ENCODE data around the gene PNMA1. TPM values are rescaled to one million over a fixed set of nuclear protein-coding genes. Genes with fewer than 3 reads are reported as not detected.

The PNMA1 gene
- total RNA-seq, 2 experiments from 2014 or later: 6.0 to 14.5 TPM

- Histone ChIP-seq H3K4me3 (ENCODE audit: low read depth, low read length, poor library complexity, severe bottlenecking) (no peak overlapping the region), H3K36me3 (ENCODE audit: insufficient read depth, low read length) (peaks cover 78% of the 10 kb centered on the region), H3K27ac (ENCODE audit: low read depth, low read length, poor library complexity, severe bottlenecking) (no peak overlapping the region), H3K9me2 (ENCODE audit: insufficient read depth, low read length) (no peaks in the 10 kb centered on the region), H3K9me3 (ENCODE audit: low read length) (no peaks in the 10 kb centered on the region), H3K4me1 (ENCODE audit: insufficient read depth, low read length, poor library complexity, severe bottlenecking) (peaks cover 31% of the 10 kb centered on the region), H3K4me2 (ENCODE audit: low read length) (no peak overlapping the region), H2AFZ (ENCODE audit: low read length) (no peak overlapping the region), H4K20me1 (ENCODE audit: insufficient read depth, low read length) (peaks cover 29% of the 10 kb centered on the region), H3K79me2 (ENCODE audit: insufficient read depth, low read depth, low read length) (peaks cover 65% of the 10 kb centered on the region)
- BruUV-seq (replicated peaks): no TSS peak
- ChIA-PET POLR2A (no interaction called here), CTCF (ENCODE audit: unreplicated experiment) (no interaction called here)
- no peak for DNase-seq (ENCODE audit: low spot score)
- TF ChIP-seq CTCF (conservative IDR thresholded peaks at IDR 0.05; ENCODE audit: low read length) (no peak), EZH2phosphoT487 (IDR thresholded peaks at IDR 0.05; ENCODE audit: borderline replicate concordance, low read depth, low read length) (no peak)
- intact Hi-C loops (cut with micrococcal nuclease; ENCODE audit: unreplicated experiment): no loop called here
These were observed 24.5 kb upstream of the PNMA1 start for GRCh38 chr14:73738518-73739173.

- ChIA-PET POLR2A (no interaction called here), CTCF (ENCODE audit: unreplicated experiment) (no interaction called here)
- intact Hi-C loops (cut with micrococcal nuclease; ENCODE audit: unreplicated experiment): no loop called here
- TF ChIP-seq CTCF (conservative IDR thresholded peaks at IDR 0.05; ENCODE audit: low read length): no peak
- TF ChIP-seq EZH2phosphoT487 (IDR thresholded peaks at IDR 0.05; ENCODE audit: borderline replicate concordance, low read depth, low read length): no peak
- Histone ChIP-seq H3K4me1 (ENCODE audit: insufficient read depth, low read length, poor library complexity, severe bottlenecking) (peaks cover 13% of the 10 kb centered on the region), H3K36me3 (ENCODE audit: insufficient read depth, low read length) (peaks cover 86% of the 10 kb centered on the region), H4K20me1 (ENCODE audit: insufficient read depth, low read length) (peaks cover 17% of the 10 kb centered on the region), H2AFZ (ENCODE audit: low read length) (no peak overlapping the region), H3K4me3 (ENCODE audit: low read depth, low read length, poor library complexity, severe bottlenecking) (no peak overlapping the region), H3K9me2 (ENCODE audit: insufficient read depth, low read length) (no peaks in the 10 kb centered on the region), H3K9me3 (ENCODE audit: low read length) (no peaks in the 10 kb centered on the region), H3K4me2 (ENCODE audit: low read length) (no peak overlapping the region), H3K79me2 (ENCODE audit: insufficient read depth, low read depth, low read length) (peaks cover 51% of the 10 kb centered on the region), H3K27ac (ENCODE audit: low read depth, low read length, poor library complexity, severe bottlenecking) (no peak overlapping the region)
- no TSS peak for BruUV-seq (replicated peaks)
- no peak for DNase-seq (ENCODE audit: low spot score)
These were observed 22.7 kb upstream of the PNMA1 start for GRCh38 chr14:73736842-73737241.

GRCh38 chr14:73732006-73732405 lies 17.8 kb upstream of the PNMA1 start:
- Histone ChIP-seq H3K9me3 (ENCODE audit: low read length) (no peaks in the 10 kb centered on the region), H3K36me3 (ENCODE audit: insufficient read depth, low read length) (peaks cover 93% of the 10 kb centered on the region), H2AFZ (ENCODE audit: low read length) (no peak overlapping the region), H3K4me2 (ENCODE audit: low read length) (no peak overlapping the region), H4K20me1 (ENCODE audit: insufficient read depth, low read length) (0 out of 2 replicates have a peak, but pooled peaks cover 7% of the 10 kb centered on the region), H3K79me2 (ENCODE audit: insufficient read depth, low read depth, low read length) (peaks cover 30% of the 10 kb centered on the region; the same call in 1 of the 2 replicates), H3K9me2 (ENCODE audit: insufficient read depth, low read length) (no peaks in the 10 kb centered on the region), H3K4me3 (ENCODE audit: low read depth, low read length, poor library complexity, severe bottlenecking) (no peak overlapping the region), H3K4me1 (ENCODE audit: insufficient read depth, low read length, poor library complexity, severe bottlenecking) (peaks cover 9% of the 10 kb centered on the region), H3K27ac (ENCODE audit: low read depth, low read length, poor library complexity, severe bottlenecking) (no peak overlapping the region)
- no TSS peak for BruUV-seq (replicated peaks)
- ChIA-PET POLR2A (interaction anchor here (1.4 kb wide), 1 partner anchor 39 kb away, joined by 5 read pairs; no protein-coding TSS in a partner anchor), CTCF (ENCODE audit: unreplicated experiment) (no interaction called here)
- TF ChIP-seq CTCF (conservative IDR thresholded peaks at IDR 0.05; ENCODE audit: low read length) (no peak), EZH2phosphoT487 (IDR thresholded peaks at IDR 0.05; ENCODE audit: borderline replicate concordance, low read depth, low read length) (no peak)
- DNase-seq (ENCODE audit: low spot score): no peak
- intact Hi-C loops (cut with micrococcal nuclease; ENCODE audit: unreplicated experiment): no loop called here
